ENCODE results near the gene ATP5F1D.

ATP5F1D gene

DNA sequence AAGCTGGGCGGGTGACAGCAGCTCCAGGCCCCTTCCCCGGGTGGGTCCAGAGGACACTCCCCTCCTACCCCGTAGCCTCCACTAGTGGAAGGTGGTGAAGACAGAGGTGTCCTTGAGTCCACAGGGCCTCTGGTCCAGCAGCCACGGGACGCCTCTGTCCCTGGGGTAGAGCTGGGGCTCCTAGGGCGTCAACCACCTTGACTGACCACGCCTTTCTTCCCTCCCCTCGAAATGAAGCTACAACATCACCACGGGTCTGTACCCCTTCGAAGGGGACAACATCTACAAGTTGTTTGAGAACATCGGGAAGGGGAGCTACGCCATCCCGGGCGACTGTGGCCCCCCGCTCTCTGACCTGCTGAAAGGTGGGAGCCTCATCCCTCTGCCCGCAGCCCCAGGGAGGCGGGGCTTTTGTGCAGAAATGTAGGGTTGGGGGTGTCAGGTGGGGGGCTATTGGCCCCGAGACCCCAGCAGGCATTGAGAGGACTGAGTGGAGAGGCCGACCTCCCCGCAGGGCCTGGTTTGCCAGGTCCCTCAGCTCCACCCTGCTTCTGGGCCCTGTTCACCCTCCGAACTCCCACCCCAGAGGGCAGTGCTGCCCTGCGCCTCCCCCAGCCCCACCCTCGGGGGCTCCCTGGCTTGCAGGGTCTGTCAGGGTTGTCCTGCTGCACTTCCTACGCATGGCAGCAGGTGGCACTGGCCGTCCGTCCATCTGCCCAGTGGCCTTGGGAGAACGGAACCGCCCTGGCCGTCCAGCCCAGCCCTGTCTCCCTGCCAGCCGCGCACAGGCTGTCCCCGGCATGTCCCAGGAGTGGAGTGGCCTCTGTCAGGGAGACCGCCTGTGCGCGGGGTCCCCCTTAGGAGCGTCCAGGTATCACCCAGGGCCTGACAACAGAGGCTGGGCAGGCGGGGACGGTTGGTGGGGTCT lies 20.3 kb upstream of the ATP5F1D start:
- no peak for DNase-seq

DNA sequence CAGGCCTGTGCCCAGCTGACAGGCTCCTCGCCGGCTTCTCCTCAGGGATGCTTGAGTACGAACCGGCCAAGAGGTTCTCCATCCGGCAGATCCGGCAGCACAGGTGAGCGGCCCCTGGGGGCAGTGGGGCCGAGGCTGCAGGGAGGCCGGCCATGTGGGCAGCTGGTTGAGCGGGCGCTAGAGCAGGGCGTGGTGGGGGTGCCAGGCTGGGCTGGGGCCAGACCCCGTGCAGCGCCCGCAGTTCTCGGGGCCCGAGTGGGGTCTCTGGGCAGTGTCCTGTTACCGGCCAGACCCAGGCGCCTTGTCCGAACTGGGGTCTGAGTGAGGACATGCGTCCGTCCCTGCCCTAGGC lies 19.7 kb upstream of the ATP5F1D start:
- DNase-seq: no peak

DNA sequence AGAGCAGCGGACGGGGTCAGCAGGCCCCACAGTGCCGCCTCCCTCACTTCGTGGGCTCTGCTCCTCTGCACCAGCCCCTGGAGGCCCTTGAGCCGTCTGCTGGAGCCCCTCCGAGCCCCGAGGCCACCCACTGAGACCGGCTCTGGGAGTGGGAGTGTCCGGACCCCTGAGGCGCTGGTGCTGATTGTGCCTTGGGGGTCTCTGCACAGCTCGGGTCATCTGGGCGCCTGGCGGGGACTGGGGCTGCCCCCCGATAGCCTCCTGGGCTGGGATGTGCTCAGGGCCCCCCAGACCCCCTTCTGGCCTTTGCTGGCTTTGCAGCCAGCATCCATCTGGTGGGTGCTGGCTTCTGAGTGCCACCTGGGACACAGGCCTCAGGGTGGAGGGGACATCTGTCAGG lies 19.2 kb upstream of the ATP5F1D start:
- no peak for DNase-seq

DNA sequence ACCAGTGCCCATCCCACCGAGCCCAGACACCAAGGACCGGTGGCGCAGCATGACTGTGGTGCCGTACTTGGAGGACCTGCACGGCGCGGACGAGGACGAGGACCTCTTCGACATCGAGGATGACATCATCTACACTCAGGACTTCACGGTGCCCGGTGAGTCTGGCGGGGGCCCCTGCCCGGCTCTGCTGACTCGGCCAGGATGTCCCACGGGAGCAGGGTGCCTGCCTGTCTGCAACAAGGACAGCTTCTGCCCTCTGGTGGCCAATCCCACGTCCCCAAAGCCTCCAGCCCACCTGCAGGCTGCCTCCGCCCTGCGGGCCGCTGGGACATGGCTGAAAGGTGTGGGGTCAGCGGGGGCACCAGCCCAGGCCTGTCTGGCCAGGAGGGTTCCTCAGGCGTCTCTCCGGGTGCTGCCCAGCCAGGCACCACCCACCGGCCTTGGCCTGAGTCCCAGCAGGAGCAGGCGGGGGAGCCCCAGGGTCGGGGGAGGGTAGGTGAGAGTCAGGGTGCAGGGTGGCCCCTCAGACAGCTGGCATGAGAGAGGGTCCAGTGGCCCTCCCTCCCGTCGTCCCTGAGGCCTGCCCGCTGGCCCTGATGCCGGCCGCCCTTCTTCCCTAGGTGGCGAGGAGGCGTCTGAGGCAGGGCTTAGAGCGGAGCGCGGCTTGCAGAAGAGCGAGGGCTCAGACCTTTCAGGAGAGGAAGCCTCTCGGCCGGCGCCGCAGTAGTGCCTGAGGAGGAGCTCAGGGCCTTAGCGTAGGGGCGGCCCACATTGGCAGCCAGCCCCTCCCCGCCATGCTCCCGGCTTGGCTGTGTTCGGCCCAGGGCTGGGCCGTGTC lies 18.3 kb upstream of the ATP5F1D start:
- peak in 1 of 2 donors; percentile 40 for DNase-seq

DNA sequence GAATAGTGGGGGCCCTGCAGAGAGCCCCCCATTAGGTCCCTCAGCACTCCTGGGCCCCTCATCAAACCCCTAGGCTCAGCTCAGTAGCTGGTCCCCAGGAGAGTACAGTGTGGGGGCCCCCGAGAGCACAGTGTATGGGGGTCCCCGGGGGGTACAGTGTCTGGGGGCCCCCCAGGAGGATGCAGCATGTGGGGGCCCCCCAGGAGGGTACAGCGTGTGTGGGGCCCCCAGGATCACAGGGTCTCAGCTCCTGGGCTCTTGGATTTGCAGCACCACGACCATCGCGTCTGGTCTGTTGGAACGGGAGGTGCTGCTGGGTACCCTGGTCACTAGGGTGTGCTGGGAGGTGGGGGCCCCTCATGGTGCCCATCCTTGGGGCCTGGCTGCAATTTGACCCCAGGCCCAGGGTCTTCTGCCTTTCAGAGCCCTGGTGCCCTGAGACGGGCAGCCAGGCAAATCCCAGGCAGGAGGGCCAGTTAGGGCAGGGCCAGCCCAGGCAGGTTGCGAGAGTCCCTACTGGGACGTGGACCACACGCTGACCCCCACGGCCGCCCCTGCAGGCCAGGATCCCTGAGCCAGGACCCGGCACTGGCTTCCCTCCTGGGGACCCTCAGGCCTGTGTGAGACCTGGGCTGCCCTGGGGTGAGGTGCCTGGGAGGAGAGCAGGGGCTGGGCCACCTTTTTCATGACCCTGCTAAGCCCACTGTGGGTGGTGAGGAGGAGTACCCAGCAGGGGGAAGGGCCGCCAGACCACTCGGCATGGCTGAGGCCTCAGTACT lies 17.3 kb upstream of the ATP5F1D start:
- DNase-seq: no peak

DNA sequence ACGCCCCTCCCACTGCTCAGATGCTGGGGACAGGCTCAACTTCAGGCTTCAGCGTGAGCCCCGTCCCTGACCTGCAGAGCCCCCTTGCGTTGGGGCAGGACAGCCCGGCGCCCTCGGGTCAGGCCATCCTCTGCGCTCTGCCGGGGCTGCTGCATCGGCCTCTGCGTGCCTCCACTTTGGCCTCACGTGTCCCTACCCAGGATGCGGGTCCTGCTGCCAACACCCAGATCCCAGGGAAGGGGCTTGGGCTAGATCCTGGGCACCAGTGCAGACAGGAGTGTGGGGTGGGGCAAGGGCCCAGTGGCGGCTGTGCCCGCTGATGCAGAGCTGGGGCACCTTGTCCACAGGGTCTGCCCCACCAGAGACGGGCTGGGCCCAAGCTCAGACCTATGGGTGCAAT lies 16.7 kb upstream of the ATP5F1D start:
- DNase-seq: no peak

DNA sequence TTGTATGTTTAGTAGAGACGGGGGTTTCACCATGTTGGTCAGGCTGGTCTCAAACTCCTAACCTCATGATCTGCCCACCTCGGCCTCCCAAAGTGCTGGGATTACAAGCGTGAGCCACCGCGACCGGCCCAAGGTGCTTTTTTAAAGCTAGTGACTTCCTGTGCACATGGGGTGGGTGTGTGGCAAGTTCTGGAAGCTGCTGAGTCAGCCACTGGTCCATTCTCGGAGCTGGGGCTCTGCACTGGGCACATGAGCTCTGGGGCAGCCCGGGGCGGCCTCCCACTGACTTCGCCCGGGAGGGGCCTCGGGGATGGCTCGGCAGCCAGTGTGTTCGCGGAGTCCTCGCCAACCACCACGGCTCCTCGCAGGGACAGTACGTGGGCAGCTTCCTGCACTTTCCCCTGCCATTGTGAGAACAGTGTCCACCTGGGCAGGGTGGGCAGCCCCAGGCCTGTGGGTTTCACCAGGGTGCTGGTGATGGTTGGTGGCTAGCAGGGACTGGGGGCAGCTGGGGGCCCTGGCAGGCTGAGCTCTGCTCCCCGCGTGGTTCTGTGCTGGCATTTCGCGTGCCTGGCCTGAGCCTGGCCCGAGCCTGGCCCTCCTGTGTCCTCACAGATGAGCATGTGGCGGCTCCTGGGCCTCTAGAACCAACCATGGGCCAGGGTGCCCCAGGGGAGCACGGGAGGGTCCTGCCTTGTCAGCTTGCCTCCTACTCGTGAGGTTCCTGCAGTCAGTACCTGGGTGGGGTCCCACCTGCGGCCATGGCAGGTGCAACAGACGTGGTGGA lies 15.9 kb upstream of the ATP5F1D start:
- no peak for DNase-seq

DNA sequence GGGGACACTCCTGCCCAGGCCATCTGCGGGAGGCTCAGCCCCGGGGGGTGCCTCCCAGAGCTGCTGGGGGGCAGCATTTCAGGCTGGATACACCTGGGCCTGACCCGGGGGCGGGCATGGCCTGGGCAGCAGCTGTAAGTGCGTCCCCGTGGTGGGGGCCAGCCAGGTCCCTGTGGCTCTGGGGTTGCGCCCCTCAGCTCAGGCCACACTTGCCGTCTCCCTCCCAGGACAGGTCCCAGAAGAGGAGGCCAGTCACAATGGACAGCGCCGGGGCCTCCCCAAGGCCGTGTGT lies 15.4 kb upstream of the ATP5F1D start:
- no peak for DNase-seq

DNA sequence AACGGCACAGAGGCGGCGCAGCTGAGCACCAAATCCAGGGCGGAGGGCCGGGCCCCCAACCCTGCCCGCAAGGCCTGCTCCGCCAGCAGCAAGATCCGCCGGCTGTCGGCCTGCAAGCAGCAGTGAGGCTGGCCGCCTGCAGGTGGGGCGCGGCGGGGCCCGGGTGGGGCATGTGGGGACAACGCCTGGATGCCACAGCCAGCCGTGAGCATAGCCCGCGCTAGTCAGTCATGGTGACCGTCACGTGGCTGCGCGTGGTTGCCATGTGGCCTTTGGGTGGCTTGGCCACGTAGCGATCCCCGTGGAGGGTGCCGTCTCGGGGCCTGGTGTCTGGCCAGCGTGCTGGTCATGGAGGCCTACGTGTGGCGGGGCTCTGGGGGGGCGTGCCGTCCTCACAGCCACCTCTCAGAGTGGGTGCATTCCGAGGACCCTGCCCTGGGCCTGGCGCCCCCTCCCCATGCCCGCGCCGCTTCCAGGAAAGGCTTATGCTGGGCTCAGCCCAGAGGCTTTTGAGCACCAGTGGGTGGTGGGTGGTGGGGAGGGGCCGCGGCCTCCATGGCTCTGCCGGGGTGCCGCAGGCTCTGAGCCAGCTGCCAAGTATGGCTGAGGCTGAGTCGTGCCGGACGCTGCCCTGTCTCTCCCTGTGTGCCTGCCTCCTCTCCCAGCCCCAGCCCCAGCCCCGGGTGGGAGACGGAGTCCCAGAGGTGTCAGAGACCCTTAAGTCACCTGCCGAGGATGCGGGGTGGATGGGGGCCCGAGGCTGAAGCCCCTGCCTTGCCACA lies 14.8 kb upstream of the ATP5F1D start:
- no peak for DNase-seq

DNA sequence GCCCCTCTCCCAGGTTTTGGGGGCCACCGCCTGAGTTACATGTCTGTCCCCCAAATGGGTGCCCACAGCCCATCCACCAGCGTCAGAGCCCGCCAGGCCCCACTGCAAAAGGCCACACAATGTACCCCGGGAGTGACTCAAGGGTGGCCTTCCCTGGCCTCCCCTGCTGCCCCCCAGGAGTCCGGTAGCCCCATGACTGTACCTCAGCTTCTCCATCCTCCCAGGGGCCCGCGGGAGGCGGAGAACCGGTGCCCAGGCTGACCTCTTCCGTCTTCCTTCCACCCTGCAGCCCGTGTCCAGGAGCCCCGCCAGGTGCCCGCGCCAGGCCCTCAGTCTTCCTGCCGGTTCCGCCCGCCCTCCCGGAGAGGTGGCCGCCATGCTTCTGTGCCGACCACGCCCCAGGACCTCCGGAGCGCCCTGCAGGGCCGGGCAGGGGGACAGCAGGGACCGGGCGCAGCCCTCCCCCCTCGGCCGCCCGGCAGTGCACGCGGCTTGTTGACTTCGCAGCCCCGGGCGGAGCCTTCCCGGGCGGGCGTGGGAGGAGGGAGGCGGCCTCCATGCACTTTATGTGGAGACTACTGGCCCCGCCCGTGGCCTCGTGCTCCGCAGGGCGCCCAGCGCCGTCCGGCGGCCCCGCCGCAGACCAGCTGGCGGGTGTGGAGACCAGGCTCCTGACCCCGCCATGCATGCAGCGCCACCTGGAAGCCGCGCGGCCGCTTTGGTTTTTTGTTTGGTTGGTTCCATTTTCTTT lies 14.1 kb upstream of the ATP5F1D start:
- no peak for DNase-seq

DNA sequence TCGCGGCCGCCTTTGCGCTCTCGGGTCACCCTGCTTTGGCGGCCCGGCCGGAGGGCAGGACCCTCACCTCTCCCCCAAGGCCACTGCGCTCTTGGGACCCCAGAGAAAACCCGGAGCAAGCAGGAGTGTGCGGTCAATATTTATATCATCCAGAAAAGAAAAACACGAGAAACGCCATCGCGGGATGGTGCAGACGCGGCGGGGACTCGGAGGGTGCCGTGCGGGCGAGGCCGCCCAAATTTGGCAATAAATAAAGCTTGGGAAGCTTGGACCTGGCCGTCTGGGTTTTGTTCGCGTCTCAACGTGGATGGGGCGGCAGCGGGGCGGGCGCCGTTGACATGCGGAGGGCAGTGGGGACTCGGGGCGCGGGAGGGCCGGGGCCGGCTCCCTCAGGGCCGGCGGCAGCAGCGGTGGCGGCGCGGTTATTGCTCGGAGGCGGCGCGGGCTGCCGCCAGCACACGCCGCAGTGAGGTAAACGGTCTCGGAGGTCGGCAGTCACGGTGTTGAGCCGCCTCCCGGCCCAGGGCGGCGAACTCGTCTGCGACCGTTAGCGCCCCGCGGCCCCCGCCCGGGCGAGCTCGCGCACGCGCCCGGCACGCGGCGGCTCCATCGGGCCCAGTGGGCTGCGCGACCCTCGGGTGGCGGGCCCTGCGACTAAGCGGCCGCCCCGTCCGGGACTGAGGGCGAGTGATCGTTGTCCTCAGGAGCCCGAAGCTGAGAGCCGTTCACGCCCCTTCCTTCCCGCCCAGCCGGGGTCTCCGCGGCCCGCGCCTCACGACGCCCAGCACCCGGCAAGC lies 13.2 kb upstream of the ATP5F1D start:
- no peak for DNase-seq

DNA sequence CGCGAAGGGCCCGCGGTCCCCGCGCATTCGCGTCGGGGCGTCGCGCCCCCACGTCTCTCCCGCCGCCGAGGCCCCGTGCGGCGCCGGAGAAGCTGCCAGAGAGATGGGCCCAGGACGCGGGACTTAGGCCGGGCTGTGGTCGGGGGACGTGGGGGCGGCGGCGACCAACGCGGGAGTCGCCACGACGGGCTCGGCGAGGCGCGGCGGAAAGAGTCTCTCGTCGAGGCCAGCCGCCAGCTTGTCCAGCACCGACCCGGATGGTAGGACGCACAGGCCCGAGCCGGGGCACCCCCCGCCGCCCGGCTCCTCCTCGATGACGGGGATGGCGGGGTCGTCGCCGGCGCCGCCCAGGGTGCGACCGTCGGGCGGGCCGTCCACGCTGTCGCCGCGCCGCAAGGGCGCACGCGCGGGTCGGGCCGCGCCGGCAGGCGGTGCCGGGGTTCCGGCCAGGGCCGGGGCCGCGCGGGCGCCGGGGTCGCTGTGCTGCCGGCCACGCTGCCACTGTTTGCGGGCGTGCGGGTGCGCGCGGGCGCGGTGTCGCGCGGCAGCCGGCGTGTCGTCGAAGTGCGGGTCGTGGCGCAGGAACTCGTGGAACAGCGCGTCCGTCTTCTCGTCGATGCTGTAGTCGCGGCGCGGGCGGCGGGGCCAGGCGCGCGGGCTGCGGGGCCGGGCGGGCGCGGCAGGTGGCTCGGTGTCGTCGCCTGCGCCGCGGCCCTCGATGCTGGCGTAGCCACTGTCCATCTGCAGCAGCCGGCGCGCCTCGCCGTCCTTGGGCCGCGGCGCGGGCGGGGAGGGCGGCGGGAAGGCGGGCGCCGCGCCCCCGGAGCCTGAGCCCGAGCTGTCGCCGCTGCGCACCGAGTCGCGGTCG lies 12.3 kb upstream of the ATP5F1D start:
- DNase-seq: no peak

DNA sequence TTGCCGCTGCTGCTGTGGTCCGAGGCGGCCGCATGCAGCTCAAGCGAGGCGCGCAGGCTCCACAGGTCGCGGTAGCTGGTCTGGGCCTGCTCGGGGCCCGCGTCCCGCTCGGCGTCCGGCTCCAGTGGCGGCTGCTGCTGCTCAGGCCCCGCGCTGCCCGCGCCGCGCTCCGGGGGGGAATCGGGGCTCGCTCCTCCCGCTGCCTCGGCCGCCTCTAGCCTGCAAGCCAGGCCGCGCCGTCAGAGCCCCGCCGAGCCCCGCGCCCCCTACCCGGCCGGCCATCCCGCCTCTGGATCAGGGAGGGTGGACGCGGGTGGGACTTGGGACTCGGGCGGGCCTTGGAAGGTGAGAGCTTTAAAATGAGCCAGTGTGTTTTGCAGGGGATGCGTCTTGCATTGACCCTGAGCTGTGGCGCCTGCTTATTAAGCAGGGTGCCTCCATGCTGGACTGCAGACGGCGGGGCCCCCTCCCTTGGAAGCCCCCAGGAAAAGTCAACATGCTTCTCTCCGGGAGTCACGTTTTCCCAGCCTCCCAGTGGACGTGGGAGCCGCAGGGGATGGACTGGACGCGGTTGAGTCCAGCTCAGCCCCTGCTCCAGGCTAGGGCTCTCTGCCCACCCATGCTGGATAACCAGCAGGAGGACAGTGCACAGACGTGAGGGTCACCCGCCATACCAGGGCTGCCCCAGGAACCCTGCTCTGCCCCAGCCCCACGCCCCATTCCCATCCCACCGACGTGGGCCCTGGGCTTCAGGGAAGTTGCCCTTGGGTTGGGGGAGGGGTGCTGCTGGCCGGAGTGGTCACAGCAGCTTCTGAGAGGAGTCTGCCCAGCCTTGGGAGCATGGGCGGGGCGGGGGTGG lies 11.4 kb upstream of the ATP5F1D start:
- no peak for DNase-seq

DNA sequence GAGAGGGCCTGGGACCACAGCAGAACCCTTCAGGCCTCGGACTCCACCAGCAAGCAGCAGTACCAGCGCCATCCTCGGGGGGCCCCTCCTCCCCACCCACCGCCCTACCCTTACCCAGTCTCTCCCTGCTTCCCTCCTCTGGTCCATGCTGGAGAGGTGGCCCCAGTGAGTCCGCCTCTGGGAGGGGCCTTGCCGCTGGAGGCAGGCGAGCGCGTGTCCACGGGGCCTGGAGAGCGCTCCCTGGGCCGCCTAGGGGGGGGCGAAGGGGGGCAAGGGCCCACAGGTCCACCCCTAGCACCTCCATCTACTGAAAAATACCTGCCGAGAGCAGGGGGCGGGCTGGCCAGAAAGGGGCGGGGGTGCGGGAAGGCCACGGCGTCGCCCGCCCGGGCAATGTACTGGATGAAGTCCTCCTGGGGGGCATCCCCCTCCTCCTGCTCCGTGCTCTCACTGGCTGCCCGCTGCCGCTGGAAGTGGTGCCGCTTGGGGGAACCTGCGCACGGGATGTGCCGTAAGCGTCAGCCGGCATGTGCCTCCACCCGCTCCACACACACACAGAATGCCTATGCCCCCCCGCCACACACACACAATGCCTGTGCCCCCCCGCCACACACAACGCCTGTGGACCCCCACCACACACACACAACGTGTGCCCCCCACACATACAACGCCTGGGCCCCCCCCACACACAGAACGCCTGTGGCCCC lies 10.6 kb upstream of the ATP5F1D start:
- DNase-seq: no peak

DNA sequence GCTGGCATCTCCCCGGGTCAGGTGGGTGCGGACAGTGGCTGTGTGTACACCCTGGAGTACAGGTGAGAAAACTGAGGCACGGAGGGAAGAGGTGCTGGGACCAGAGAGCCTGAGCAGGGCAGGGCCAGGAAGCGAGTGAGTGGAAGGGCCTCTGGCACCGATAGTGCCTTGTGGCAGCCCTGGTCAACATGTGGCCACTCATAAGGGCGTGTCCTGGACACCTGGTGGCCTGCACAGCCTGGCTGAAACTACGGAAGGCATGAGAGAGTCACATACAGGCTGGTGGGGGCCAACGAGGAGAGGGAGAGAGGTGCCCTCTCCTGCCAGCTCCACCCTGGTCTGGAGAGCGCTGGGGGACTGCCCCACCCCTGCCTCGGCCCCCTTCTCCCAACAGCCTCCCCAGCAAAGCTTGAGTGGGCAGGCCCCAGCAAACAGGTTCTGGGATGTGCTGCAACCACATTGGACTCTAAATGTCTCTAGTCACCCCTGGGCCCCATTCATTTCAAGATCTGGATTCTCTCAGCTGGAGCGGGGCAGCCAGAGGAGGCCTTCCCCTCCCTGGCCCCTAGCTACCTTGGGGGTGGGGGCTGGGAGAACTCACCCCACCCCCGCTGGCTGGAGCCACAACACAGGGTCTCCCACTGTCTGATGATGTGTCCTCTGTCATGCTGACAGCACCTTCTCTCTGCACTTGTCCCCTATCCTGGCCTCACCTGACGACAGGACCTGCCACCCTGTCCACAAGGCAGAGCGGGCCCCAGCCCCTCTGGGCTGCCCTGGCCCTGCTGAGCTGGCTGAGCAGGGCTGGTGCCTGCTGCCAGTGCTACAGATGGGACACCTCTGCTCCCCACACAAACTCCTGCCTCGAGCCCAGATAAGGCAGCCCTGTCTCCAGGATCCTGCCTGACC lies 9.6 kb upstream of the ATP5F1D start:
- DNase-seq: no peak

DNA sequence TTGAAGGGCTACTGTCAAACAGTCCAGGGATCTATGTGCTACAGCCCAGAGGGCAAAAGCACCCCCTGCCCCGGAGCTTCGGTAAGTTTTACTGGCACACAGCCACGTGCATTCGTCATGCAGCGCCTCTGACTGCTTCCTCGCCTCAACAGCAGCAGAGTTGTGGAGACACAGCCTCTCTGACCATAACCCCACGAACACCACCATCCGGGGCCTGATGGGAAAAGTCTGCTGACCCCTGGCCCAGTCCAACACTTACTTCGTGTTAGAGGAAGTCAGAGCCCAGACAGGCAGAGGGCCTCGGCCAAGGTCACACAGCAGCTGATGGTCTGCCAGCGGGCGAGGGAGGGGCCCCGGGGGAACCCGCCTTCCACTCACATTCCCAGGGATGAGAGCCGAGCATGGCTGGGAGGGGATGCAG lies 8.9 kb upstream of the ATP5F1D start:
- DNase-seq: no peak
